Activated CD8-positive, alpha-beta T cell treated with anti-CD3 and anti-CD28 coated beads for 36 hours (primary cell): ENCODE results near the gene SORBS2. TPM values are rescaled to one million over a fixed set of nuclear protein-coding genes. Genes with fewer than 3 reads are reported as not detected.

Experiments used
- ATAC-seq: fragments of 200-7000 bp; cut with Tn5 transposase; one replicate; pipeline ENCODE4 v1.10.0; 2021; ENCODE audit warnings: mild to moderate bottlenecking, moderate library complexity
- CTCF ChIA-PET: fragments of 350-600 bp; sonication (Branson Sonifier 250); formaldehyde crosslinking; loops from one replicate; lab custom pipeline; 2021; ENCODE audit warnings: antibody characterized with exemption; lab: Charles Lee
- POLR2A ChIA-PET: fragments of 350-600 bp; sonication (Branson Sonifier 250); formaldehyde crosslinking; loops from one replicate; lab custom pipeline; 2021; ENCODE audit warnings: antibody characterized with exemption; lab: Charles Lee
- DNase-seq: peaks from one replicate; pipeline ENCODE4 v3.0.0-alpha.2; 2020
- H3K27ac Mint-ChIP-seq: one replicate; pipeline ENCODE4 v1.8.0; 2021; ENCODE audit warnings: mild to moderate bottlenecking, mixed read lengths
- H3K27me3 Mint-ChIP-seq: one replicate; pipeline ENCODE4 v1.8.0; 2021; ENCODE audit warnings: mixed read lengths
- H3K36me3 Mint-ChIP-seq: one replicate; pipeline ENCODE4 v1.8.0; 2021; ENCODE audit warnings: low read depth, mixed read lengths
- H3K4me1 Mint-ChIP-seq: one replicate; pipeline ENCODE4 v1.8.0; 2021; ENCODE audit warnings: low read depth, mixed read lengths
- H3K4me3 Mint-ChIP-seq: one replicate; pipeline ENCODE4 v1.8.0; 2021; ENCODE audit warnings: mild to moderate bottlenecking, moderate library complexity, mixed read lengths
- H3K9me3 Mint-ChIP-seq: one replicate; pipeline ENCODE4 v1.8.0; 2021; ENCODE audit warnings: mixed read lengths
- CTCF ChIP-seq: fragments of 200-600 bp; IDR thresholded peaks from one replicate; pipeline ENCODE4 v1.8.0; 2022; ENCODE audit warnings: antibody characterized with exemption, mild to moderate bottlenecking
- intact Hi-C: fragments of 100-400 bp; cut with micrococcal nuclease; formaldehyde crosslinking; loops from one replicate; pipeline ENCODE4 v1.10.0; 2022
- total RNA-seq, 2 experiments: library from RNA; stranded (reverse); gene quantifications; one replicate each; pipeline ENCODE4 v1.2.3, GENCODE V29; 2021

Gene SORBS2
- total RNA-seq, 2 experiments from 2014 or later: not detected

GRCh38 chr4:185680617-185681016 lies 131.4 kb downstream of the SORBS2 start:
- CTCF ChIA-PET: no interaction called here
- Mint-ChIP-seq H3K4me1 (no peaks in the 10 kb centered on the region), H3K27ac (no peak overlapping the region), H3K27me3 (peaks cover 4% of the 10 kb centered on the region), H3K9me3 (no peaks in the 10 kb centered on the region), H3K36me3 (no peaks in the 10 kb centered on the region), H3K4me3 (no peak overlapping the region)
- no peak for ATAC-seq
- DNase-seq: no peak
- POLR2A ChIA-PET: no interaction called here
- TF ChIP-seq CTCF: no peak
- intact Hi-C loops: no loop called here

- ChIA-PET POLR2A (no interaction called here), CTCF (interaction anchor here (1.6 kb wide), 1 partner anchor 16 kb away, joined by 3 read pairs; no protein-coding TSS in a partner anchor)
- DNase-seq (no peak), ATAC-seq (no peak)
- TF ChIP-seq CTCF: no peak
- no peak overlapping the region for H3K4me3 Mint-ChIP-seq
- H3K27me3 Mint-ChIP-seq: peaks cover 5% of the 10 kb centered on the region
- no peaks in the 10 kb centered on the region for H3K9me3 Mint-ChIP-seq
- no peaks in the 10 kb centered on the region for H3K4me1 Mint-ChIP-seq
- H3K36me3 Mint-ChIP-seq: no peaks in the 10 kb centered on the region
- intact Hi-C loops: no loop called here
- H3K27ac Mint-ChIP-seq: no peak overlapping the region
Observed at GRCh38 chr4:185679523-185679922, 132.5 kb downstream of the SORBS2 start.

GRCh38 chr4:185677637-185678314 lies 134.2 kb downstream of the SORBS2 start:
- Mint-ChIP-seq H3K27ac (no peak overlapping the region), H3K9me3 (no peaks in the 10 kb centered on the region), H3K4me3 (no peak overlapping the region), H3K36me3 (no peaks in the 10 kb centered on the region), H3K27me3 (peaks cover 6% of the 10 kb centered on the region), H3K4me1 (no peaks in the 10 kb centered on the region)
- DNase-seq: no peak
- CTCF ChIA-PET: interaction anchor here (1.4 to 1.6 kb wide), 2 partner anchors 344 to 360 kb away, joined by 3 read pairs; no protein-coding TSS in a partner anchor
- ATAC-seq: no peak
- no peak for TF ChIP-seq CTCF
- intact Hi-C loops: no loop called here
- POLR2A ChIA-PET: no interaction called here

GRCh38 chr4:185672618-185673017 lies 139.4 kb downstream of the SORBS2 start:
- H3K27me3 Mint-ChIP-seq: peaks cover 6% of the 10 kb centered on the region
- H3K27ac Mint-ChIP-seq: no peak overlapping the region
- intact Hi-C loops: no loop called here
- no peaks in the 10 kb centered on the region for H3K36me3 Mint-ChIP-seq
- no peaks in the 10 kb centered on the region for H3K9me3 Mint-ChIP-seq
- ChIA-PET POLR2A (no interaction called here), CTCF (no interaction called here)
- no peak for DNase-seq
- no peak for TF ChIP-seq CTCF
- no peak overlapping the region for H3K4me3 Mint-ChIP-seq
- H3K4me1 Mint-ChIP-seq: no peaks in the 10 kb centered on the region
- no peak for ATAC-seq

GRCh38 chr4:185672151-185672550 lies 139.8 kb downstream of the SORBS2 start:
- Mint-ChIP-seq H3K4me3 (no peak overlapping the region), H3K36me3 (no peaks in the 10 kb centered on the region), H3K27ac (no peak overlapping the region), H3K9me3 (no peaks in the 10 kb centered on the region), H3K27me3 (peaks cover 4% of the 10 kb centered on the region), H3K4me1 (no peaks in the 10 kb centered on the region)
- DNase-seq: no peak
- CTCF ChIA-PET: no interaction called here
- no peak for TF ChIP-seq CTCF
- intact Hi-C loops: no loop called here
- no peak for ATAC-seq
- POLR2A ChIA-PET: no interaction called here
